ENCODE data around the gene OLFML1.

Gene OLFML1

DNA sequence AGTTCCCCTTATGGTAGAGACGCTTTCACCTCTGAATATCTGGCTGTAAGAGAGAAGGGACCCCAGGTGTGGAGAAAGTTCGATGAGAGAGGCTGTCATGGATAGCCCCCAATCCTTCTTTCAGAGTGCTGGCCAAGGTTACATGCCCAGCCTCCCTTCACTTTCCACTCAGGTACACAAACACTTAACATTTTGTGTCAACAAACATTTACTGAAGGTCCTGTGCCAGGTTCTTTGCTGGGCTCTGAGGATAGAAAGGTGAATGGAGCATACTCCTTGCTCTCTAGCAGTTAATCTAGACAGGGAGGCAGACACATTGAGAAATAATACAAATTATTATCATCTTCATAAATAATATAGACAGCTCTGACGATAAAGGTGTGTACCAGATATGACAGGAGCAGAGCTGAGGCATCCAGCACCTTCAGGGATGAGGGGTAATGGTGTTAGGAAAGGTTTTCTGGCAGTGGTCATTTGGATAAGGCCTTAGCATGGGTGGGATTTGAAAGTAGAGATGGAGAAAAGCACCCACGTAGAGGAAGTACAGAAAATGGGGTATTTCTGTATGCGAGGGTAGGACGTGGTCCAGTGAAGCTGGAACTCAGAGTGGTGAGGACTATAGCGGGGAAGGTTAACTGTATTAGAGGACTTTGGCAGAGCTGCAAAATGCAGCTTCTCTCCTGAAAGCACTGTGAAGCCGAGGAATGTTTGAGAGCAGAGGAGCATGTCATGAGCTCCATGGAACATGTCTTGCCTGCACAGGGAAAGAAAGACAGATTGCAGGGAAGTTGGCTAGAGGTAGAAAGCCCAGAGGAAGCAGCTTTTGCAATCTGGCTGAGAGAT, 48.1 kb downstream of the OLFML1 start:
- DNase-seq = no peak

DNA sequence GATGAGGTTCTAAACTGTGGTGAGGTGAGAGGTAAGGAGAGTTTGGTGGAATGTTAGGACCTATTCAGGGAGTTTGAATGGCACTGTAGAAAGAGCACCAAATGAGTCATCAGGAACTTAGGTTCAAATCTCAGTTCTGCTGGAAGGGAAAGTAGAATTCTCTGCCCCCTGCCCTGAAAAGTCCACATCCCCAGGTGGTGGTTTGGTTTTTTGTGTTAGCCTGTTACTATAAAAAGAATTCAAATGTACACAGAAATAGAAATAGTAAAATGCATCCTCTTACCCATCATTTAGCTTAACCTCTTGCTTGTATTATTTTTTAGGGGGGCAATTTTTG, 48.7 kb downstream of the OLFML1 start:
- DNase-seq = no peak

DNA sequence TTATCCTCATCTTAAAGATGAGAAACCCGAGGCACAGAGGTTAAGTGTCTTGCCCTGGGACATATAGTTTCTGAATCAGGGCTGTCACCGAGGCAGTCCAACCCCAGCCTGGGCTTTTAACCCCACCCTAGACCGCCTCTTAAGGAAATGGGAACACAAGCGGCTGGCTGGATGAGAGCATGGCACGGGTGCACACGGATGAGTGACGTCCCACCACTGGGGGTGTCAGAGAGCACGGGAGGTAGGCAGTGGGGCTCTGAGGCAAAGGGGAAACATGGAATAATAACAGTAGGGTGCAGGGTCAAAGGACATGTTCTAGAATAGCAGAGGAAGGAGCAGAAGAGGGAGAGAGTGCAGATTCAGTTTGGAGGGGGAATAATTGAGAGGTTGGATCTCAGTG, 50.8 kb downstream of the OLFML1 start:
- DNase-seq = no peak

DNA sequence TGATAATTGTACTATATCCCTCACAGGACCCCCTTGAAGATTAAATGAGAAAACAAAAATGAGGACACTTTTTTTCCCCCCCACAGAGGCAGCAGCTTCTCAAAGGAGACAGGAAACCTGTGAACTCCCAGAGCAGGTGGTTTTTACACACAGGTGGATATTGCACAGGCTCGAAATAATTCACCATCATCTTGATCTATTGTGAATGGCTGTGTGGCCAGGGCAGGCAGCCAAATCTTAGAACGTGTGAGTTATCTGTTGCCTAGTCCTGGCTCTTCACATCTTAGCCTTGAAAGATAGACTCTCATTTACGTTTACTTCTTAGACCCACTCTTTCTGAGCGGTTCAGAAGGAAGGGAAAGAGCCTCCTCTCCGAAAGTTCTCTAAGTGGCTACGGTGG, 52.0 kb downstream of the OLFML1 start:
- no peak for DNase-seq

DNA sequence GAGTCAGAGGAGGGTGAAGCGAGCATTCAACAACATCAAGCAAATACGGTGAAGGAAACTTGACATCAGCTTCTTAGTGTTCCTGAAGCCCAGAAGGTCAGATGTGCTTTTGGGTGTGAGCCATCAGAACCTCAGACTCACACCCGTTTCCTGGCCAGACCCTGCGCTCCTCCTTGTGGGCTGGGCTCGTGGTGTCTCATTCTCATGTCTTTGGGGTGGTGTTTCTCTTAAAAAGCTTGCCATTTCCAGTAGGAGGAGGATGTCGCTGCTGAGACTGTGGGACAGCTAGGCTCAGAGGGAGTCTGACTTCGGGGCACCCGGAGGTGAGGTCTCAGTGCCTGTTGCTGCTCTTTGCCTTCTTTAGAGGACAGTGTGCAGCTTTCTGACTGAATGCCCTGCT, 52.7 kb downstream of the OLFML1 start:
- DNase-seq = peak in 1 of 5 experiments; percentile 21

DNA sequence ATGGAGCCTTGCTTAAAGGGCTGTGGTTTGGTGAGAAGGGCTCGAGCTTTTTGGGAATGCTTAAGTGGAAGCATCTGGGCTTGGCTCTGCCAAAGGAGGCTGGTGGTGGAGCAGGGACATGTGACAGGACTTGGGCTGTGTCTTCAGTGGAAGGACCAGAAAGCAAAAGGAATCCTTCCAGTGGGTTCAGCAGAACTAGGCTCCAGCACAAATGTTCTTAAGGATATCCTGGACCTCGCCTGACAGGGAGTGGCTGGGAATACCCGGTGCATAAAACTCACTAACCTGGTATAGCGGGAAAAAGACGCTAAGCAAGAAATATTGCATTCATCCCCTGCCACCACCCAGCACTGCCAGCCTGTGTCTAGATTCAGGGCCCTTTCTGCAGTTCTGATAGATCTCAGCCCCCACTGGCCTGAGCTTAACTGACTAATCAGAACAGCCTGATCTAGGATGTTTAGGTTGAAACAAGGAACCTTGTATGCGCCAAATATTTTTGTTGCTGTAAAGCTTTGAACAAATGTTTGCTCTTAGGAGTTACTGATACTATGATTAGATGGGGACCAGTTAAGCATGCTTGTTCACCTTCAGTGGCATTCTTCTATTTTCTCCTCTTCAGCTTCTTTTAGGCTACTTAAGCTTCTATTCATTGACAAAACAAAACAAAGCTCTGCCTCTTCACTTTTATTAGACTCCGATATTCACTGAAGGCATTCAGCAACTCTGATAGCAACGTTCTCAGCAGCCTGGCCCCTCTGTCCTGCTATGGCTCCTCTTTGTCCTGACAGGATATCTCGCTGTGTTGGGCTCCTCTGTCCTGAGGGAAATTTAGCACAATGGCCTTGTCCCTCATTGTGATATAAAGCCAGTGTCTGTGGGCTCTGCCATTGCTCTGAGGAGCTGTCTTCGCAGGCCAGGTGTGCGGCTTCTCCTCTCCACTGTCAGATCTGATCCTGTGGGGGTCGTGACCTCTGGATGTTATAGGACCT, 53.5 kb downstream of the OLFML1 start:
- DNase-seq = no peak

DNA sequence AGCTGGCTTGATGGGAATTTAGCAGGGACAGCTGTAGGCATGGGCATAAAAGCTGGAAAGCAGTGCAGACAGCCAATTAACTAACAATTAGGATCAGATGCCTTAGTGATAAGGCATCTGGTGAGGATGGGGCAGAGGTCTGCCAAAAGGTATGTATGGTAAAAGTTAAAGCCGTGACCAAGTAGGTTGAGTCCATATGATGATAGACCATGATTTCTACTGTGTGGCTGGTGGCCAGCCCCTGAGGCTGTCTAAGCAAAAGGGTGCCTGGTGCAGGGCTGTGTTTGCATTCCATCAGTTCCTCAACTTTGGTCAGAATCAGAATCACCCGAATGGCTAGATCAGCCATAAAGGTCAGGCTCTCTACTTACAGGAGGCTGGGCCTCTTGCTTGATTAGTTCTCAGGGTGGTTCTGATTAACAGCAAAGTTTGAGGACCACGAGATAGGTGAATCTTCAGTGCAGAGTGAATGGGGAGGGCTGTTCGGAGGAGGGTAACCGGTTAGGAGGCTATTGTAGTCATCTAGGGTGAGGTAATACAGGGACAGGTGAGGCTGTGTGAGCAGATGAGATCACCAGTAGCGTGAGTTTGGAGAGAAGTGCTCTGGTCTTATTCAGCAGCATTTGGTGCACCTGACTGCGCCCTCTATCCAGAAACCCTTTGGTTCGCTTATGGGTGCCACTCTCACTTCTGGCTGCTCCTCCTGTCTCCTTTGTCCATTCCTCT, 55.7 kb downstream of the OLFML1 start:
- no peak for DNase-seq

DNA sequence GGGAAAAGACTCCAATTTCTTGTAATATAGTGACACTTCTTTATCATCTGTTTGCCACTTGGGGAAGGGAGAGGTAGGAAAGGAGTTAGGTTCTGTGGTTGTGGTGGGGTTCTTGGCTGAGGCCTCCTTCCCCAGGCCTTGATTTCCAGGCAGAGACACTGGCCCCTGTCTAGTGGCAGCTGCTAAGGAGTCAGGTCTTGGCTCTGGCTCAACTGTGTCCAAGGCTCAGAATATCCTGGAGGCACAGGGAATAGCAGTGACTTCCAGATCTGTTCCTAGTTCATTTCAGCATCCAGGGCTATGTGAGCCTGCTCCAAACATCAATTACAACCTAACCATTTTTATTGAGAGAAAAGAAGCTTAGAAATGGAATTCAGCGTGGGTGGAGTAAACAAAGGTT, 58.0 kb downstream of the OLFML1 start:
- DNase-seq = no peak

DNA sequence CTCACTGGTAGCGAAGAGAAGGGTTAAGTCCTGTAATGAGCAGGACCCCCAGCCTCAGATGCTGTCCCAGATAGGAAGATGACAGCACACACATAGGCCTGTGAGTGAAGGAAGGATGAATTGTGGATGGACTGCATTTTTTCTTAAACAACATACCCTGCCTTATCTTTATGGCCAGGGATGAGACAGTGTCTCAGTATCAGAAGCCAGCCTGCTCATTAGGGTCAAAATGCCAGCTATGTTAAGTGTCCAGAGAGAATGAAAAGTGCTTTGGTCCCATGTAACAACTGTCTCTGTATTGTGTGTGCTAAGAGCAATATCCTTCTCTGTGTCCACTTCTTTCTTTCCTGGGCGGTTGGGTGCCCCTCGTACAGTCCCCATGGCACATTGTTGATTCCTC, 58.7 kb downstream of the OLFML1 start:
- DNase-seq = no peak

DNA sequence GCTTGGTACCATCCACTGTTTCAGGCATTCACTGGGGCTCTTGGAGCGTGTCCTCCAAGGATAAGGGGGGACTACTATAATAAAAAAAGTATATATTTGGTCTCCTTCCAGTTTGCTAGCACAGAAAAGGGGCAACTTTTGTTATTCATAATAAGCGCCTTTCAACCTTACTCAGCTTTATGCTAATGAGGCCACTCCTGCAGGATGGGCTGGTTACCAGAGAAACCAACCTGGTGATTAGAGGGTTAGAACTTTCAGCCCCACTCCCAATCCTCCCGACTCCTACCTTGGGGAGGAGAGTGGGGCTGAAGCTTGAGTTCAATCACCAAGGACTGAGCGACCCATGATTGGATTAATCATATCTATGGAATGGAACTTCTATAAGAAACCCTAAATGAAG, 60.3 kb downstream of the OLFML1 start:
- no peak for DNase-seq

DNA sequence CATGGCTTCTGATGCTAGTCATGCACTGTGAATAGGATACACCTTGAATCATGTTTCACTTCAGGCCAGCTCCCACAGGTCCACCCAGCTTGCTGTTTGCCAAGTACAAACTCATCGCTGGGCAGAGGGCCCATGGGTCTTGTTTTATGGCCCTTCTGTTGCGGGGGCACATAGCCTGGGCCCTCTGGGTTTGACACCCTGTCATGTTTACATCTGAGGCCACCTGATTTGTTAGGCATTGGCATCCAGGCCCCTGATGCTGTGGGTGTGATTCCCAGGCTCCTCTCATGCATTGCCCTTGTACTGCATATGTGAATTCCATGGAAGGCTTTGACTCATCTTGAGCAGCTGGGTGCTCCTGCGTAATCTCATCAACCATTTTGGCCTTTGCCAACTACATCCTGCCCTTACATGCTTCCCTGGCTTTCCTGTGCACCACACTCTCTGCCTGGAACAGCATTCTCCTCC, 61.1 kb downstream of the OLFML1 start:
- DNase-seq = no peak

DNA sequence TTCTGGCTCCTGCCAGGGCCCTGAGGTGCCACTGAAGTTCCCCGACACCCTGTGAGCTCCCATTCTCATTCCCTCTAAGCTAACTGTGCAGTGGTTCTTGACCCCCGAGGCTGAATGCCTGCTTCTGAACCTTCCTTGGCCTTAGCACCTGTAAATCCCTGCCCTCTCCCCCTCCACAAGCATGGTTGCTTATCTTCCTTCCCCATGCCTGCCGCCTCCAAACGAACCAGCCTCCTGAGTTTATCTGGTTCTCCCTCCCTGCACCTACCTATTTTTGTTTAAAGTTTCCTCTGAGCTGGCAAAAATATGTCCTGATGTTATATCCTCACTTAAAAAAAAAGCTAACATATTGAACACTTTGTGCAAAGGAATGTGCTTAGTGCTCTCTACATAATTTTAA, 62.4 kb downstream of the OLFML1 start:
- no peak for DNase-seq

DNA sequence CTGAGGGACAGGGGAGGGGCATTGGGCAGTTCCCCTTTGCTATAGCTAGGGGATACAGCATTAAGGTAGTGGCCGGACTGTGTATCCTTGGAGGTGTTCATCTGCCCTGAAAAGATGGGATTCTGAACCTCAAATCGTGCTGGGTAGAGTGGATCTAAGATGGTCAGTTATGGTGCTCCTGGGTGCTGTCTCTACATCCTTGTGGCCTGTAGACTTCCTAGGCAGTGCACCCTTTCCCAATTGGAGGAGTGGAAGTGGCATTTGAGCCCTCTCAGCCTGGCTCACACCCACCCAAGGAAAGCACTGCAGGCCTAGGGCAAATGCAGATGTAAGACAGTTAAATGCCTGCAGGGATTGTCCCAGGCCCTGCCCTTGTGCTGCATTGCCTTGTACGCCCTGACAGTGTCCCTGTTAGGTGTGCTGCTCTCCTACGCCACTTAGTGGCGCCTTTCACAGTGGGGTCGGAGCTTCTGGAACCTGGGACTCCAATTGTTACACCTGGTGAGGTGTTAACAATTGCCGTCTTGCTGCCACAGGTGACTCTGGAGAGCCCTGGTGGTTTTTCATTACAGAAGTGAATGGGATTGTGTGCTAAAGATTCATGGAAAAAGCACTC, 63.5 kb downstream of the OLFML1 start:
- DNase-seq = peak in 1 of 5 experiments; percentile 34

DNA sequence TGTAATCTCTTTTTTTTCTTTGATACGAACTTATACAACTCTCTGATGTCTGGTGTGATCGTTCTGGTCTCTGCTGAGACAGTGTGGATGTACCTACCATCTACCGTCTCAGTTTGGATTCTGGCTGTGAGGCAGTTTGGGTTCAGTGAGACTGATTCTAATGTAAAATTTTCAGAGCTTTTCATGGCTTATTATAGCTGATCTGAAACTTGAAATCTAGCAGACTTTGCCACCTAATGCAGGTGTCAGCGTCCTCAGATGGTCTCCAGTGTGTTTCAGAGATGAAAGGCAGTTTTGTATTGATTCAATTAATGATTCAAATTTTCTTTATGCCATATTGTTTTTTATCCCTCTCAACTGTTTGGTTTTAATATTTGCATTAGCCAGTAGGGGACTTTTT, 64.4 kb downstream of the OLFML1 start:
- no peak for DNase-seq

DNA sequence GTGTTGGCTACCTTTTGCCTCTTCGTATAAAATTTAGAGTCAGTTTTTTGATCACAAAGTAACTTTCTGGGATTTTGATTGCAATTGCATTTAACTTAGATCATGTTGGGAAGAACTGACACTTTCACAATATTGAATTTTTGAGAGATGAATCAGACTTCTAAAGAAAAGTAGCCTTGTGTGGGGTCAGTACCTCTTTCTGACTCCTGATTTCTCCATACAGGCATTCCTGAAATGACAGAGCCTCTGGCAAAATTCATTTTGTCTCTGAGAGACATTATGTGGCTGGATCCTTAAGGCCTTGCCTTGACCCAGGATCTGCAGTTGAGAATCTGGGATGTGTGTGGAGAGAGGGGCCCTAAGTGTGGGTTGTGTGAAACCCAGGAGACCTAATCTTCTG, 66.3 kb downstream of the OLFML1 start:
- no peak for DNase-seq

DNA sequence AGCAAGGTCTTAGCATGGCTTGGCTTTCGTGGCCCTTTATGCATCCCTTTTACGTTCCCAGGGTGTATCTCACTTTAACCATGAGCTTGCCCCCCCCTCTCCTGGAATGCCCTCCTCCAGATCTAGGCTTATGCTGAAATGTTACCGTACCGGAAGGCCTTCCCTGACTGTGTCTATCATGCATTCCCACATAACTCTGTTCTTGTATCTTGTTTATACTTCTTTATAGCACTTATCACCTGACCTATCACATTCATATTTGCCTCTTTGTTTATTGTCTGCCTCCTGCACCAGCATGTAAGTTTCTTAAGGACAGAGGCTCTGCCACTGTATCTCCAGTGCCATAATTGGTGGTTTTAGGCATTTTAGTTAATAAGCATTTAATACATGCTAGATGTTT, 67.4 kb downstream of the OLFML1 start:
- DNase-seq = no peak

DNA sequence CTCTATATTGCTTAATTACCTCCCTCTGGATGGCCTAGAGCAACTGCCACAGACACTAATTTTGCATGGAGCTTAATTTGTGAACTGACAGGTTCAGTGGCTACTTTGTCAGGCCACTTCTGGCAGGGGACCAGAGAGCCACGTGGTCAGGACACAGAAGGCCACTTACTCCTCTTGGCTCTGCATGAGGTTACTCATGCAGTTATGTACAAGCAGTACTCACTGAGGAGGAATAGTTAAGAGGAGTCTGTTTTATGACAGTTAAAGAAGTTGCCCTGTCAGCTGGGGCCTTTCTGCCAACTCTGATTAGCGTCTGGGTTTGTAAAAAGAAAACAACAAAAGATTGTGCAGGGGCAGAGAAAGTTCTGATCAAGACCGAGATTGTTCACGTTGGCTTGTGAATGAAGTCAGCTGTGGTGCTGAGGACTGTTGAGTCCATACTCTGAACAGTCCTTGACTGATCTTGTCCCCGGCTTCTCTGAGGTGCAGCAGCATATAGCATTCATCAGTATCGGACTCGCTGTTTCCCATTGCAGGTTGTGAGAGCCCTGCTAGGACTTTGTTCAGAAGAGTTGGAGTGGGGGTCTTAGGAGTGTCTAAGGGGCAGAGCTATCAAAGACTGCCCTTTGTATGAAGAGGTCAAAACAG, 69.9 kb downstream of the OLFML1 start:
- DNase-seq = no peak

DNA sequence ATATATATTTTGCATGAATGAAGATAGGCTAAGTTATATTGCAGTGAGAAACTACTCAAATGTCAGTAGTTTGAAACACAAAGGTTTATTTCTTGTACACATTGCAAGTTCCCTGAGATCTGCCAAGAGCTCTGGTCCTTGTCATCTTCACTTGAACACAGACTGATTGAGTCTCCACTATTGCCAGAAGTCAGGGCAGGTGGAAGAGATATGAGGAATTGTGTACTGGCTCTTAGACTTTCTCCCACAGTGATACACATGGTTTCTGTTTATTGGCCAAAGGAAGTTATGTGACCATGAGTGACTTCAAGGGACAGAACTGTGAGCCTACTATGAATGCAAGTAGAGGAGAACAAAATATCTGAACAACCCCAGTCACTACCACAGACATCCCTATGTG, 72.7 kb downstream of the OLFML1 start:
- no peak for DNase-seq

DNA sequence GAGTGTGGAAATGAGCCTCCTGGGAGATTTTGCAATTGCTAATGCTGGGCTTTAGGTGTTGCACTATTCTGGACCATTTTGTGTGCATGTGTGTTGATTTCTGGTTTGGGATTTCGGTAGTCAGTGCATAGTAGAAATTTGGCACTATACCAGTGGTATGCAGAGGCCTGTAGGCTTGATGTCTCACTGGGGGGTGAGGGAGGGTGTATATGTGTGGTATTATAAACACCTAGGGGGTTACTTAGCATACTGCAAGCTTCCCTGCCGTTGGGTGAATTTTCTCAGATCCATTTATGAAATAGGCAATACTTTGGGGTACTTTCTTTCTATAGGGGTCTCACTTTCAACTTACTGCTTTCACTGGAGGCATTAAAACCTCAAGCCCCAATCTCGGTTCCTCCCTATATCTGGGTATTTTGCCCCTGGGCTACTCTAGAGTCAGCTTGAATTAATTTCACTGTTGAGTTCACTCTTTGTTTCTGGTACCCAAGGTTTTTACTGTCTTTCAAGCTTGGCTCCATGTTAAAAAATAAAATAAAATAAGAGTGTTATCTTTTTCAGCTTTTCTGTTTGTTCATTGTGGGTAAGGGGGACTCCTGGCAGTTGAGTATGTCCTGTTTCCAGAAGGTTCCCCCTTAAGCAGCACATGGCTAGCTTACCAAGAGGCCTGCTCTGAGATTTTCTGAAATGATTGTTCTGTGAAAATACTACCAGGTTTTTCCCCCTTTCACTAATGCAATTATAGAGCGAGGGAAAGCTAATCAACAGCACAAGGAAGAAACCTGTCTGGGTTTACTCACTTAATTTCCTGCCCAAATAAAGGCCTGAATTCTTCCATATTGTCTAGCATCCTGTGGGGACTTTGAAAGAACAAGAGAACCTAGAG, 74.3 kb downstream of the OLFML1 start:
- DNase-seq = no peak

Measured in T-helper 2 cell (primary cell).